Mesenteric fat pad (tissue), 1 donor: Measurements from ENCODE around the gene C12orf54. TPM values are rescaled to one million over a fixed set of nuclear protein-coding genes. Genes with fewer than 3 reads are reported as not detected.
"Not testable (repeated sequence)": the region's sequence is repeated elsewhere in the genome, so short reads cannot be mapped to it uniquely, and the experiment has no call there.

Experiments used
- DNase-seq: peaks from one replicate; pipeline ENCODE4 v3.0.0-alpha.2; 2020; ENCODE audit warnings: low spot score
- total RNA-seq: library from RNA; stranded (reverse); fragmentation: NEBNext Ultra II Directional; extraction: Animal tissue kit (Norgen Biotek cat#: 25700); gene quantifications from one replicate; pipeline ENCODE4 v1.2.1, GENCODE V29; 2021
- donor health status: DM: yes; HTN: yes; CAD: no.

Gene C12orf54
- total RNA-seq, 1 donor from 2014 or later = not detected

DNA sequence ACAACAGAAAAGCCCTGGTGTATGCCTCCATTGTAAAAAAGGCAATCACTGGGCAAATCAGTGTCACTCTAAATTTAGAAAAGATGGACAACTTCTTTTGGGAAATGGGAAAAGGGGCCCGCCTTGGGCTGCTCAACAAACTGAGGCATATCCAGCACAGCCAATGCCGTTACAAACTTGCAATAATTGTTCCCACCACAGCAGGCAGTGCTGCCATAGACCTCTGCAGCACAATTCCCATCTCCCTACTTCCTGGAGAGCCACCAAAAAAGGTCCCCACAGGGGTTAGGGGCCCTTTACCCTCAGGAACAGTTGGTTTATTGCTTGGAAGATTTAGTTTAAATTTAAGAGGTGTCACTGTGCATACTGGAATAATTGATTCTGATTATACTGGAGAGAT, 26.7 kb downstream of the C12orf54 start:
- DNase-seq = no peak

DNA sequence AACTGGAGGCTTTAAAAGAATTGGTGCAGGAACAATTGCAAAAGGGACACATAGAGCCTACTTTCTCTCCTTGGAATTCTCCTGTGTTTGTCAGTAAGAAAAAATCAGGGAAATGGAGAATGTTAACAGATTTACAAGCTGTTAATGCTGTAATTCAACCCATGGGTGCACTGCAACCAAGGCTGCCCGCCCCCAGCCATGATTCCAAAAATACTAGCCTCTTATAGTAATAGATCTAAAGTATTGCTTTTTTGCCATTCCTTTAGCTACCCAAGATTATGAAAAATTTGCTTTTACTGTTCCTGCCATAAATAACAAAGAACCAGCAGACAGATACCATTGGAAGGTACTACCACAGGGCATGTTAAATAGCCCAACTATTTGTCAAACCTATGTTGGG, 27.8 kb downstream of the C12orf54 start:
- no peak for DNase-seq

- DNase-seq = no peak
These were observed 30.6 kb downstream of the C12orf54 start for GRCh38 chr12:48512855-48513254.

DNA sequence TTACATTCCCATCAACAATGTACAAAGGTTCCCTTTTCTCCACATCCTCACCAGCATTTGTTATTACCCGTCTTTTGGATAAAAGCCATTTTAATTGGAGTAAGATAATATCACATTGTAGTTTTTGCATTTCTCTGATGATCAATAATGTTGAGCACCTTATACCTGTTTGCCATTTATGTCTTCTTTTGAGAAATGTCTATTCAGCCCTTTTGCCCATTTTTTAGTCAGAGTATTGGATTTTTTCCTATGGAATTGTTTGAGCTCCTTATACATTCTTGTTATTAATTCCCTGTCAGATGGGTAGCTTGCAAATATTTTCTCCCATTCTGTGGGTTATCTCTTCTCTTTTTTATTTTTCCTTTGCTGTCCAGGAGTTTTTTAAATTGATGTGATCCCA, 32.4 kb downstream of the C12orf54 start:
- no peak for DNase-seq

- DNase-seq = not testable (repeated sequence)
These were observed 38.1 kb downstream of the C12orf54 start for GRCh38 chr12:48520381-48520780.

- DNase-seq = no peak
These were observed 43.0 kb downstream of the C12orf54 start, which contains the start of gene OR8S1 for GRCh38 chr12:48525332-48525731. TSS of gene OR8S1 (plus strand) at chr12:48525632. CDS start at chr12:48525632, 0 bp downstream.

DNA sequence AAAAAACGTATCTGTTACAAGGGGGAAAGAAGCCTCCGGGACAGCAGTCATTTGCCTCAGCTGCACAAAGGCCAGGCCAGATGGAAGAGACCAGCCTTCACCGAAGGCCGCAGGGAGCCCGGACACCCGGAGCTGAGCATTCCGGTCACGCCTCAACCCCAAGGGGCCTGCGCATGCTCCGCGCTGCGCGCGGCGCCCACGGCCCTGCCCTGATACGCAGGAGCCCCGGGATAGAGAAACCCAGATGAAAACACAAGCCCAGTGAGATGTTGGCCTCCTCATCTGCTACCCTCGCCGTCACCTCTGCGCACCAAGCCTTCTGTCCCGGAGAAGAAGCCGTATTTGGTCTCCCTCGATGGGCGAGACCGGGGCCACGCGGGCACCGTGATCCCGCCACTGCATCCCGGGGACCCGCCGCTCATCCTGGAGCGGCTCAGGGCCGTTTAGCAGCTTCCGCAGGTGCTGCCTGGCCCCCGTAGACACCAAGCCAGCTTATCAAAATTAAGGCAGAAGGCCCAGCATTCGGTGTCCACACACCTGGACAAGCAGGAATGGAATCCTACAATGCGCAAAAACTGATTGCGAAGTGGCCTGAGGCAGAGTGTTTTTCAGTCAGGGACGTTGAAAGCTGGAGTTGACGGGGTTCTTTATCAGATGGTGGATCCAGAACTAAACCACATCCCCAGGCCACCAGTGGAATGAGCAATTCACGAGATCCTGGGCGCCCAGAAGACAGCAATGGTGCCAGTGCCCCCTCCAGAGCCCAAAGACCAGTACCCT, 45.8 kb downstream of the C12orf54 start:
- DNase-seq = no peak

DNA sequence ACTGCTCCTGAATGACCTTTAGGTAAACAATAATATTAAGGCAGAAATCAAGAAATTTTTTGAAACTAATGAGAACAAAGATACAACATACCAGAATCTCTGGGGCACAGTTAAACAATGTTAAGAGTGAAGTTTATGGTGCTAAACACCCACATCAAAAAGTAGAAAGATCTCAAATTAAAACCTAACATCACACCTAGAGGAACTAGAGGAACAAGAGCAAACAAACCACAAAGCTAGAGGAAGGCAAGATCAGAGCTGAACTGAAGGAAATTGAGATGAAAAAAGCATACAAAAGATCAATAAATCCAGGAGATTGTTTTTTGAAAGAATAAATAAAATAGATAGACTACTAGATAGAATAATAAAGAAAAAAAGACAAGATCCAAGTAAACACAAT, 50.3 kb downstream of the C12orf54 start:
- no peak for DNase-seq

DNA sequence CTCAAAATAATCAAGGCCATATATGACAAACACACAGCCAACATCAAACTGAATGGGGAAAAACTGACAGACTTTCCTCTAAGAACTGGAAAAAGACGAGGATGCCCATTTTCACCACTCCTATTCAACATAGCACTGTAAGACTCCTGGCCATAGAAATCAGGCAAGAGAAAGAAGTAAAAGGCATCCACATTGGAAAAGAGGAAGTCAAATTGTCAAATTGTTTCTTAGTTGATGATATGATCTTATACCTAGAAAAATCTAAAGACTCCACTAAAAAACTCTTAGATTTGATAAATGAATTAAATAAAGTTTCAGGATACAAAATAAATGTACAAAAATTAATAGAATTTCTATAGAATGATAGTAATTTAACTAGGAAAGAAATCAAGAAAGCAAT, 54.3 kb downstream of the C12orf54 start:
- DNase-seq = no peak

- no peak for DNase-seq
These were observed 60.1 kb downstream of the C12orf54 start for GRCh38 chr12:48542300-48542928.

- DNase-seq = no peak
These were observed 63.7 kb downstream of the C12orf54 start for GRCh38 chr12:48545833-48546469.

Other genes starting within 250 kb of the C12orf54 start
- gene ZNF641, start 131.6 kb upstream of the C12orf54 start, total RNA-seq = 15.7 TPM
- not detected for gene ANP32D, start 9.9 kb upstream of the C12orf54 start, total RNA-seq
- not detected for gene OR8S1, start 43.1 kb downstream of the C12orf54 start, total RNA-seq
- gene LALBA, start 87.5 kb downstream of the C12orf54 start, total RNA-seq = not detected
- 19.0 TPM for gene KANSL2, start 199.7 kb downstream of the C12orf54 start, total RNA-seq
- 28.9 TPM for gene CCNT1, start 234.2 kb downstream of the C12orf54 start, total RNA-seq